NCI-H510A (cell line): ENCODE measurements around the gene LTN1.
"Not testable (repeated sequence)": the region's sequence is repeated elsewhere in the genome, so short reads cannot be mapped to it uniquely, and the experiment has no call there.

ENCODE experiments used
- DNase-seq: peaks from one replicate; lab custom pipeline; 2025; lab: John Stamatoyannopoulos, UW

LTN1 gene, protein sequence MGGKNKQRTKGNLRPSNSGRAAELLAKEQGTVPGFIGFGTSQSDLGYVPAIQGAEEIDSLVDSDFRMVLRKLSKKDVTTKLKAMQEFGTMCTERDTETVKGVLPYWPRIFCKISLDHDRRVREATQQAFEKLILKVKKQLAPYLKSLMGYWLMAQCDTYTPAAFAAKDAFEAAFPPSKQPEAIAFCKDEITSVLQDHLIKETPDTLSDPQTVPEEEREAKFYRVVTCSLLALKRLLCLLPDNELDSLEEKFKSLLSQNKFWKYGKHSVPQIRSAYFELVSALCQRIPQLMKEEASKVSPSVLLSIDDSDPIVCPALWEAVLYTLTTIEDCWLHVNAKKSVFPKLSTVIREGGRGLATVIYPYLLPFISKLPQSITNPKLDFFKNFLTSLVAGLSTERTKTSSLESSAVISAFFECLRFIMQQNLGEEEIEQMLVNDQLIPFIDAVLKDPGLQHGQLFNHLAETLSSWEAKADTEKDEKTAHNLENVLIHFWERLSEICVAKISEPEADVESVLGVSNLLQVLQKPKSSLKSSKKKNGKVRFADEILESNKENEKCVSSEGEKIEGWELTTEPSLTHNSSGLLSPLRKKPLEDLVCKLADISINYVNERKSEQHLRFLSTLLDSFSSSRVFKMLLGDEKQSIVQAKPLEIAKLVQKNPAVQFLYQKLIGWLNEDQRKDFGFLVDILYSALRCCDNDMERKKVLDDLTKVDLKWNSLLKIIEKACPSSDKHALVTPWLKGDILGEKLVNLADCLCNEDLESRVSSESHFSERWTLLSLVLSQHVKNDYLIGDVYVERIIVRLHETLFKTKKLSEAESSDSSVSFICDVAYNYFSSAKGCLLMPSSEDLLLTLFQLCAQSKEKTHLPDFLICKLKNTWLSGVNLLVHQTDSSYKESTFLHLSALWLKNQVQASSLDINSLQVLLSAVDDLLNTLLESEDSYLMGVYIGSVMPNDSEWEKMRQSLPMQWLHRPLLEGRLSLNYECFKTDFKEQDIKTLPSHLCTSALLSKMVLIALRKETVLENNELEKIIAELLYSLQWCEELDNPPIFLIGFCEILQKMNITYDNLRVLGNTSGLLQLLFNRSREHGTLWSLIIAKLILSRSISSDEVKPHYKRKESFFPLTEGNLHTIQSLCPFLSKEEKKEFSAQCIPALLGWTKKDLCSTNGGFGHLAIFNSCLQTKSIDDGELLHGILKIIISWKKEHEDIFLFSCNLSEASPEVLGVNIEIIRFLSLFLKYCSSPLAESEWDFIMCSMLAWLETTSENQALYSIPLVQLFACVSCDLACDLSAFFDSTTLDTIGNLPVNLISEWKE (N-terminal part only)

DNA sequence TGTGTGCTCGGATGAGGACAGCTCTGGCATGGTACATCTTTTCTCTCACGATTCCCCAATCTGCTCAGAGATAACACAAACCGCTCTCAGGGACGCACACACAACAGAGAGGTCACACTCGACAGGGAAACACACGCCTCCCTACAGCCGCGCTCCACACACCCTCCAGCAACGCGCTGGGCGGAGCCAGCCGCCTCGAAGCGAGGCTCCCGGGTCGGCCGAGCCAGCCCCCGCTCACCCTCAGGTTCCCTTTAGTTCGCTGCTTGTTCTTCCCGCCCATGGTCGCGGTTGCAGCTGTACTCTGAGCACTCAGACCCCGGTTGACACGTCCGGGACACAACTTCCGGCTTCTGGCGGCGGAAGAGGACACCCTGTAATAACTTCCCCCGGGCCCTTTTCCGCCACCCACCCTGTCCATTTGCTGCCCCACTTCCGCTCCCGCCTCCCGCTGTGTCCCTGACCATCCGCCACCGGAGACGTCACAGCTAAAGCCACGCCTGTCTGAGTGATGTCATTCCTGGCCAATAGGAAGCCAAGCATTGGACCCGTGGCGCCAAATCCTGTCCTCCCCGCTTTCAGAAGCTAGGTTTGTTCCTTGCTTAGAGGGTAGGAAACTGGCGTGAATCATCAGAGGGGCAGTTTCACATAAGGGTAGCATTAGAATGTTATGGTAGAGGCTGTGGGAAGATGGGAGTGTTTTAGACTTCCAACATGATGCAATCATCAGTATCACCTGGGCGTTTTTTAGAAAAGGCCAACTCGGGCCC lies at the start of gene LTN1:
LTN1 (minus strand) TSS at position 352 of the 767 bp plus-strand sequence; CDS start at position 280, 72 bp downstream.
- DNase-seq, result peak; percentile 96

DNA sequence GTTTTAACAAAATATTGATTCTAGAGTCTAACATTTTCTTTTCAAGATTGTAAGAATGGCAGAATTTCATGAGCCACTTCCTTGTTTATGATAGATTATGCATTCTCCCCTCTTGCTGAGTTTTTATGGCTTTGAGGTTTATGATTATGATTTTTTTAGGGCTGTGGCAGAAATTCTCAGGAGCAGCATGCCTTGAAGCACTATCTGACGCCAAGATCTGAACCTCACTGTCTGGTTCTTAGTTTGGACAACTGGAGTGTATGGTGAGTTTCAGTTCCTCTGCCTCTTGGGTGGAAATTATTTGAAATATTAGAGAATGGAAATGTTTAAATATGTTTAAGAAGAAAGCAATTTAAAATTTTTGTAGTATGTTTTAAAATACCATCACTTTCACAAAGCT lies 42.0 kb upstream of the LTN1 start:
- DNase-seq, result no peak

DNA sequence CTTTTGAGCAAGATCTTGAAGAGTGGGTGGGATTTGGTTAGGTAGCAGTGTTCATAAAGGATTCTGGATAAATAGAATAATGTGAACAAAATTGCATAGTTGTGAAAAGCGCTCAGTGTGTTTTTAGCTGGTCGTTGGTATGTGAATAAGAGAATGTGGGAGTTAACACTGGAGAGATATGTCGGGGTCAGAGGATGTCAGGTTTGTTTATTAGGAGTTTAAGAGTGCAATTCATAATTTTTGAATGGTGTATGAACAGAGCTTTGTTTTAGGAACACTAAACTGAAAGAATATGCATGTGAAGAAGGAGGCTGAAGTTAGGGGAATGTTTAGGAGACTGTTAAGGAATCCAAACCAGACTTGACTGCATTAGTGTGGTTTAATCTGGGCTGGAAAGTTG lies 41.2 kb upstream of the LTN1 start:
- no peak for DNase-seq

DNA sequence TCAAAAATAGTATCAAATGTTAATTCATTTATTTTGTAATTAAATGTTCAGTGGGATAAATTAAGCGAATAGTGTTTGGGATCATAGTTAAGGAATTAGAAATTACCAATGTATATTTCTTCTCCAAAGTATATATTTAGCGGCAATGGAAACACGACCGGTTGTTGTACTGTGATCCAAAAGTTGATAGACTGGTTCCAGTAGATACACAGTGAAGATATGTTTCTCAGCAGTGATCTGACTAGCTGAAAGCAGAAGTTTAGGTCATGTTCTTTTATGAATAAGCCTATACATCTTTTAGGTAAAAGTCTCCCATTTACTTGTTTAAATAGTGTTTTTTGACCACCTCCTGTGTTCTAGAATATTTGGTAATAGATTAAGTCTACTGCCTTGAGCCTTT lies 40.6 kb upstream of the LTN1 start:
- no peak for DNase-seq

DNA sequence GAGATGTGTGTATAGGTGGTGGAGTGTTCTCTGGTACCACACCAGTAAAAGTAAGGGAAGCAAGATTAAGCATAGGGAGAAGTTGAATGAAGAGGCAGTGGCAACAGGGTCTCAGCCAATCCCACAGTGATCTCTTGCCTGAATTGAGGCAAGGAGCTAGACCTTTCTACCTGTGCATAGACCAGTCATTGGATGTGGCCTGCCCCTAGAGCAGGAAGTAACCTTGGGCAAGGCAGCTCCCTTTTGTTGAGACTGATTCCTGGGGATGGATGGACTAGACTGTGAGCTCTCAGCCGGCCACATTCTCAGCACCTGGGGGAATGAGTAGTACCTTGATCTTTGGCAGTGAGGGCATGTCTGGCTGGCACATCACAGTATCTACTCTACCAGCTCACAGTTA lies 38.2 kb upstream of the LTN1 start:
- no peak for DNase-seq

DNA sequence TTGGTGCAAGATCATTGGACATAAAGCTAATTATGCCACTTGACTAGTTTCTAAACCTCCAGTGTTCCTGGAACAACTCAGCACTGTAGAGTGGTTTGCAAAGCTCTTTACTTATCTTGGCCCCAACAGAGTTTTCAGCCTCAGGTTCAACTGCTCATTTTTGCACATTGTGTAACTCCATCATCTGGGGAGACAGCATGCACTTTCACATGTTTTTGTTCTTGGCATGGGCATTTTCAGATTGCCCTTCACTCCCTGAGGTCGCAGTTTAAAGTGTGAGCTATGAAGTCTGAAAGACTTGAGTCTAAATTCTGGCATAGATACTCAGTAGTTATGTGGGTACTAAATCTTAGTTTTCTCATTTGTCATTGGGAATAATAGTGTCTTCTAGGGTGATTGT lies 36.8 kb upstream of the LTN1 start:
- DNase-seq, result no peak

DNA sequence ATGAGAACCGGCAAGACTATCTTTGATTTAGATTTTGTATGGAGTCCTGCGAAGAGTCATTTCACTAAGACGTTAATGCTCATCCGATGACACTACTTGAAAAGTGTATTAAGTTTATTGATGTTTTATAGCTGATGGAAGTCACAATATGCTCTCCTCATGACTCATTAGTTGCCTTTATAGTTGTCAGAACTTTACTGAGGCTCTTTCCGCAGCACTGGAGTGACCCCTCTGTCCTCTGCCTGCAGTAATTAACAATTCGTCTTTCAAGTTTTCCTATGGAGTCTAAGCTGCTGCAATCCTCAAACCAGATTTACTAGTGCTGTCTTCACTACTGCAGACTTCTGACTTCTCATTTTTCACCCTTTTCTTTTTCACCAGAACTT lies 32.6 kb upstream of the LTN1 start:
- no peak for DNase-seq

DNA sequence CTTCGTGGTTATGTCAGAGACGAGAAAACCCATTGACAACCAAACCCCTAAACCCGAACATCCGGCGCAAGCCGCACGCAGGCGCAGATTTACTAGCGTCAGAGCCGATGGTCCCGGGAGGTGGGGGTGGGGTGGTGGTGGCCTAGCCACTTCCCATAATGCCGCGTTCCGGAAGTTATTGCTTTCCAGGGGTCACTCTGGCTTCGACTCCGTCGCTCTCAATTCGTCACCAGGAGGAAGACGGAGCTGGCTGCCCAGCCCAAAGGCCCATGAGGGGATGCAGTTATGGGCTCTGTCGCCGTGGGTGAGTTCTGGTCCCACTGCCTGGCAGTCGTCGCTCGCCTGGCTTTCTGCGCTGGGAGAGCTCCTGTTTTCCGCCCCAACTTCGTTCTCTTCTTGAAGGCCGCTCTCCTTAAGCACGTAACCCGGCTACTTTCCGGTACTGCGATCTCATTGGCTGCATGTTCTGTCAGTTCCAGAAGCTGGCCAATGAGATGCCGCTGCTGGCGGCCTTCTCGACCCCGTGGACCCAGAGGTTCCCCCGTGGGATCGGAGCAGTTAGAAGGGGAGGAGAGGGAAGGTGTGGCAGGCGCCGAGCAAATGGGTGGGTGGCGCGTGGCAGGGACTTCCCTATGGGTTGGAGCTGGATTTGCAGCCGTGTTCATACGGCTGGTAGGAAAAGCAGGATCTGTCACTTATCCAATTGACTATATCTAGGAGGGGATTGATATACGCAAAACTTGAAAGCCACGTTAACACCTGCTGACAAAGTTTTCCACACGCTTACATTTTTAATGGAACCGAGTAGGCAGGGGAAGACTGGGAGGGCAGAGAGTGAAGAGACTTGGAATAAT lies 32.0 kb upstream of the LTN1 start, which contains the start of gene USP16:
USP16 (plus strand) TSS at position 195 of the 854 bp plus-strand sequence. CDS start 3,246 bp downstream, outside the sequence.
- peak; percentile 88 for DNase-seq

DNA sequence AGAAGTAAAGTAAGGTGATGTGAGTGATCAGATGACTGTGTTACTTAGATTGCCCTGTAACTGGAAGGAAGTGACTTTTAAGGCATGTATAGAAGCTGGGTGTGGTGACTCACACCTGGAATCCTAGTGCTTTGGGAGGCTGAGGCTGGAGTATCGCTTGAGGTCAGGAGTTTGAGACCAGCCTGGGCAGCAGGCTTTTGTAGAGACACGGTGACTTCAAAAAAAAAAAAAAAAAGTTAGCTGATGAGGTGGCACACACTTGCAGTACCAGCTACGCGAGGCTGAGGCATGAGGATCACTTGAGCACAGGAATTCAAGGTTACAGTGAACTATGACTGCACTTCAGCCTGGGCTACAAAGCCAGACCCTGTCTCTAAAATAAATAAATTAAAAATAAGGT lies 29.5 kb upstream of the LTN1 start:
- no peak for DNase-seq

DNA sequence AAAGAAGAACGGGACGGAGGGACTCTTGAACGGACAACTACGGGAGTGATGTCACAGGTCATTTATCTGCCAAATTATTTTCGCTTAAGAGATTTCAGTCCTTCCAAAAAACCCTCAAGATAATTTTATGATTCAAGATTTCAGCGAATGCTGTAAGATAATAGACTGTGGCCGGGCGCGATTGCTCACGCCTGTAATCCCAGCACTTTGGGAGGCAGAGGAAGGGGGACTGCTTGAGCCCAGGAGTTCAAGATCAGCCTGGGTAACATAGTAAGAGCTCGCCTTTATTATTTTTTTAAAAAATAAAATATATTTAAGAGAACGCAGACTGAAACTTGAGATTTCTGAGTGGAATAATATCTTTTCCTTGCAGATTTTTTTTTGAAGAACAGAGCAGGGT lies 25.9 kb upstream of the LTN1 start:
- DNase-seq, result no peak

DNA sequence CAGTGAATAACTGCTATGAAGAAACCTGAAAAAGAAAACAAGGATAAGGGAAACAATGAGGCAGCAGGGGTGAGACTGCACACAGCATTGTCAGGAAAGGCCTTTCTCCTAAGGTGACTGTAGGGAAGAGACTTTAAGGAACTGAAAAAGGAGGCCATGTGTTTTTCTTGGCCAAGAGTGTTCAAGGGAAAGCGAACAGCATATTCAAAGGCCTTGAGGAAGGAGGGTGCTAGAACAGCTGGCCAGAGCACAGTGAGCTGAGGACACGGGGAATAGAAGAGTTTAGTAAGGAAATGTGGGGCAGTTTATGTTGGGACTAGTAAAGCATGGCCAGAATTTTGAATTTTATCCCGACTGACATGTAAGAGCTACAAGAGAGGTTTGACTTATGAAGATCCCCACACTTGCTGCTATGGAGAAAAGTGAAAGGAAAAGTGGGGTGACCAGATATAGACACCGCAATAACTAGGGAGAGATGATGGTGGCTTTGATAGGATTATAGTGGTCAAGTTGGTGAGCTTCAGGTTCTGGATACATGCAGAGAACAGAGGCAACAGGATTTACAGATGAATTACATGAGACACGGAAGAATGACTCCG lies 25.1 kb upstream of the LTN1 start:
- DNase-seq, result no peak

DNA sequence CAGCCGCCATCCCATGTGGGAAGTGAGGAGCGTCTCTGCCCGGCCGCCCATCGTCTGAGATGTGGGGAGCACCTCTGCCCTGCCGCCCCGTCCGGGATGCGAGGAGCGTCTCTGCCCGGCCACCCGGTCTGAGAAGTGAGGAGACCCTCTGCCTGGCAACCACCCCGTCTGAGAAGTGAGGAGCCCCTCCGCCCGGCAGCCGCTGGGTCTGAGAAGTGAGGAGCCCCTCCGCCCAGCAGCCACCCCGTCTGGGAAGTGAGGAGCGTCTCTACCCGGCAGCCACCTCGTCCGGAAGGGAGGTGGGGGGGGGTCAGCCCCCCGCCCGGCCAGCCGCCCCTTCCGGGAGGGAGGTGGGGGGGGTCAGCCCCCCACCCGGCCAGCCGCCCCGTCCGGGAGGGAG lies 18.6 kb upstream of the LTN1 start:
- not testable (repeated sequence) for DNase-seq

DNA sequence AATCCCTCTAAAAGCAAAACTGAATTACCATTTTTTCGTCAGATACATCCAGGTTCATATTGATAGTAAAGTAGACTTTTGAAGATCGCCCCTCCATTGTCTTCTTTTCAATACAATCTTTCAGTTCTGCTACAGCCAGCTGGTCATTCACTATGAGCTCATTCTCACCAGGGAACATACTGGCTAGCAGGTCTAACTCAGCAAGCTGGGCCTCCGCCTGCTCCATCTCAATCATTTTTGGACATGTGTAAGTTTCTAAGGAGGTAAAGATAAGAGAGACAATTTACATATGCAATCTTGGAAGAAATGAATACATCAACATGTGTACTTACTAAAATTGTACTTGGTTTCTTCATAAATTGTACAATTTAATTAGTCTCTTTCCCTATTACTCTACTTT lies 15.7 kb upstream of the LTN1 start:
- no peak for DNase-seq

DNA sequence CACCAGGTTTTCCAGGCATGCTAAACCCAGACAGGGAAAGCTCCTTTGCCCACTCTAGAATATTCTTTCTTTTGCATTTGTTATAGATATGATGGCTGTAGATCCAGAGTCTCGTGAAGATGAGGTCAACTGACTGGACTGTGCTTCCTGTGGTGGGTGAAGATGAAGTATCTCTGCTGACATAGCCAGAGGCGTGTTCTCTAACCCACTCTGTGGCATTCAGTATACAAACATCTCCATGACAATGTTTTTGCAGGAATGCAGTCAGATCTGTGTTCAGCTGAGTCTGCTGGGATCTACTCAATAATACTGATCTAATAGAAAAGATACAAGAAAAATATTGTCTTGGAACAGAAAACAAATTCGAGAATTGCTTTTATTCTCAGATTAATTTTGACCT lies 15.1 kb upstream of the LTN1 start:
- DNase-seq, result no peak

DNA sequence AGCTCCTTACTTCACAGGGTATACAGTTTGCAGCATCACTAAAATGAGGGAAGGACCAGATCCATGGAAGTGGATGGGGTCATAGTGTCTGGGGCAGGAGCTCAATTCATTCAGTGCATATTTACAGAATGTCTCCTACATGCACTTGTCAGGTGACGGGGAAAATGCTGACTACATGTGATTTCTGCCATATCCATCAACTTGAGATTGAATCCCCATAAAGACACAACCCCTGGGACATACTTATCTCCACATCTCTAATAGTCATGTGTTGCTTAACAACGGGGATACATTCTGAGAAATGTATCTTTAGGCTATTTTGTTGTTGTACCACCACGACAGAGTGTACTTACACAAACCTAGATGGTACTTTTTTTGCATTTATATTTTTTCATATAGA lies 14.5 kb upstream of the LTN1 start:
- DNase-seq, result no peak

DNA sequence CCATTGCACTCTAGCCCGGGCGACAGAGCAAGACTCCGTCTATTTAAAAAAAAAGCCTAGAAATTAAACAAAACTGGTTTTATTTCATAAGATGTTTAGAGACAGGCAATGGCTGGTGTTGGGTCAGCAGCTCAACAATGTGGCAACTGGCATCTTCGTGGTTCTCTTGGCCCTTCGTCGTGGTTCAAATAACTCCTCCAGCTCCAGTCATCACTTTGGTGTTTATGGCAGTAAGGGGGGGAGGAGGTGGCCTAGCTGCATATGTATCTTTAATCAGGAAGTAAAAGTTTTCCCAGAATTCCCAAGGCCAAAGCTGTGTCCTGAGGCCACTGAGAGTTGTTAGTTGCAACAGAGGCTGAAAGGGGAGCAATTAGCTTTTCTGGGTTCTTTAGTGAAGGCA lies 13.0 kb upstream of the LTN1 start:
- DNase-seq, result no peak

DNA sequence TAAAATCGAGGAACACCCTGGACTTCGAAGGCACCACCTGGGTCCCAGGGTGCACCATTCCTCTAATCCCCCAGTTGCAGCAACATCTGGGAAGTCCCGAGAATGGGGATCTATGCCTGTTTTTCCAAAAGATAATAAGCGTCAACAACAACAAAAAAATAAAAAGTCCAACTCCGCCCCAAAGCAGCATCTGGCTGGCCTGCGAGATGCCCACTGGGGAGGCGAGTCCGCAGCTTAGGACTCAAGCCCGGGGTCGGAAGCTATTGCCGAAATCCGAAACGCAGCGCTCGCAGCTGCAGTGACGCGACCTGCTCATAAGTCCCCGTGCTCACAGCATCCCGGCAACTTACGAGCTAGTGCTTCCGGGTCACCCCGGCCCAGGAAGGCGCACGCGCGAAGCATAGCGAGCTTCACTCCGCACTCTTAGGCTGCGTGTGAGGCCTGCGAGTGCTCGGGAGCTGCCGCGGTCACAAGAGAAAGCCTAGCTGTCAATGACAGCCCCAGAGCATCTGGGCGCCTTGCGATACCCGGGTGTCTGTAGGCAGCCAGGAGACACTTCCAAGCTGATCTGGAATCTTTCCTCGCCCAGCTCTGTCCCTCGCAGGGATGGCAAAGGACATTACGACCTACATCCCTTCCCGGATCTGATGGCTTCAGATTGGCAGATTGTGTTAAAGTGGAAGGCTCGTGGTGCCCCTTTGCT lies 9.9 kb upstream of the LTN1 start:
- peak; percentile 91 for DNase-seq

DNA sequence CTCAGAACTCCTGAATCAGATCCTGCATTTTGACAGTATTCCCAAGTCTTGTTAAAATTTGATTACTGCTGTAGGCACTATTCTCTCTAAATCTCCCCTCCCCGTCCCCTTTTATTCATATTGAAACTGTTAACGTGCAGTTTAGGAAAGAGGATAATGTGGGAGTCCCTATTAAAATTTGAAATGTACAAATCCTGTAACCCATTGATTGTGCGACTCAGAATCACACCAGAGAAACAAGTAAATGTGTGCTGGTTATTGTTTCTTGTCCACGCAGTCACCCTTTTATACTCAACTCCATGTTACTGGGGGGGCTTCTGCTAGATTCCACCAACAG lies 584 bp upstream of the LTN1 start:
- DNase-seq, result no peak

DNA sequence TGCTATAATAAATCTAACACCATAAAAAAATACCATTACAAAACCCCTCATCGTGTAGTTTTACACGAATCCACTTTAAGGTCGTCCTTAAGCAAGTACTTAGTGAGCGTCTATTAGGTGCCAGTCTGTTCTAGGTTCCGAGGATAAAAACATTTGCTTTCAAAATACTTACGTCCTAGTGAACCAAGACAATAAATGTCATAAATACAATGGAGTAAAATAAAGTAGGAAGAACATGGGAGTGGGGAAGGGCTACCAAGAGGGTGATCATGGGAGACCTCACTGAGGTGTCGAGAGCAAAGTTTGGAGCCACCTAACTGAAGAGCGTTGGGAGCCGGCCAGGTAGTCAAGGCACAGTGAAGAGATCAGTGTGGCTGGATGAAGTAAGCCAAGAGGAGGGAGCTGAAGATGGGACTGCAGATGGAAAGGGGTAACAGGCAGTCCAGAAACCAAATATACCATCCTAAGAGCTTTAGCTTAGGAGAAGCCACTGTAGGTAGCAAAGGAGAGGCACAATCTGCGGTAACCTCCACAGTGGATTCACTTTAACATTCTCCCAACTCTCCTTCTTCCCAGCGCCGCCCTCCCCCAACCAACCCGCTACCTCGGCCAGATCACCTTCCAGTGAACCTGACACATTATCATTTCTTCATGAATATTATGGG lies 684 bp downstream of the LTN1 start:
- no peak for DNase-seq
